RPMI8226 (cell line): ENCODE data around the gene LYSMD3.

Experiments
- DNase-seq: peaks from one replicate; pipeline ENCODE4 v3.0.0-alpha.2; 2015

Gene LYSMD3

DNA sequence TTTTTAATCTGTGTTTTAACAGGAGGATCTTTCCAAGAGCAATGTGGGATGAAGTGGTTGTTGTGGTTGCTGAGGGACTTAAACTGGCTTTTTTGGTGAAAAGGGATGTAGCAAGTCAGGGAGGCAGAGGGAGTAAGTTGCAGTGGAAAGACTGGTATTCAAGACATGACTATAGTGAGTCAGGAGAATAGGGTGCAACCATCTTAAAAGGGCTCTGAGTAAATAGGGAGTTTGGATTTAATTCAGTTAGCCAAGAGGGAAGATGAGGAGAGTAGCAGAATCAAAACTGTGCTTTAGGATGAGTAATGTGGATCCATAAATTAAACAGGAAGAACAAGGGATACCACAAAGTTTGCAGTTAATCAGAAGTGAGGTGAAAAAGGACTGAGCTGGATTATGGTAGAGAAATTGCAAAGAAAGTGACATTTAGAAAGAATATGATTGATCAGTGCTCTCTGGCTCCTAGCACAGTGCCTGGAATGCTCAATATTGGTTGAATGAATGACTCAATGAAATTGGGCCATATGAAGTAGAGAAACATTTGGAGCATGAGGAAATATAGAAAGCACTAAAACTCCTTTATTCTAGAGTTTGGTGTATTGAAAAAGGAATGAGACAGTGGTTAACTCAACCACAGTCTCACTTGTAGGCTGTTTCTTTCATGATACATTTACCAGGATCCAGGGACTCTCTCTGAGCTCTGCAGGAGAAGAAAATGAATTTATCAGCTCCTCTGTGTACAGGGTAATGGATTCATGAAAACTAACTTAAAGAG lies 49.6 kb downstream of the LYSMD3 start:
- no peak for DNase-seq

DNA sequence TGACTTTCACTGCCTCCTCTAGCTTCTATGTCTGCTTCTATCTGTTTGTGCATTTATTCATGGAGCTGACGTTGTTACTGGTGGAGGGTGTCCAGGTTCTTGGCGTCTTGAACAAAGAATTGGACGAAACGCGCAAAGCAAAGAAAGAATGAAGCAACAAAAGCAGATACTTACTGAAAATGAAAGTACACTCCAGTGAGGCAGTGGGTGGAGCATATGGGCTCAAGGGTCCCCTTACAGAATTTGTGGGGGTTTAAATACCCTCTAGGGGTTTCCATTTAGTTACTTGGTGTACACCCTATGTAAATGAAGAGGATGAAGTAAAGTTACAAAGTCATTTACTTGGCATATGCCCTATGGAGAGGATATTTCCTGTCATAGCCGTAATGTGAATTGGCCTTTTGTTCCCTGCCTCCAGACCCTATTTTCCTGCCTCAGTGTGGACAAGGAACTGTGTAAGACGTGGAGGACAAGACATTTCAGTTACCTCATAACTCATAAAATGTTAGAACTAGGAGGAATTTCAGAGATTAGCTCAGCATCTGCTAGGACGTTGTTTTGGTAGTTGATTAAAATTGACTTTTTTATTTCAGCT lies 51.7 kb downstream of the LYSMD3 start:
- no peak for DNase-seq

DNA sequence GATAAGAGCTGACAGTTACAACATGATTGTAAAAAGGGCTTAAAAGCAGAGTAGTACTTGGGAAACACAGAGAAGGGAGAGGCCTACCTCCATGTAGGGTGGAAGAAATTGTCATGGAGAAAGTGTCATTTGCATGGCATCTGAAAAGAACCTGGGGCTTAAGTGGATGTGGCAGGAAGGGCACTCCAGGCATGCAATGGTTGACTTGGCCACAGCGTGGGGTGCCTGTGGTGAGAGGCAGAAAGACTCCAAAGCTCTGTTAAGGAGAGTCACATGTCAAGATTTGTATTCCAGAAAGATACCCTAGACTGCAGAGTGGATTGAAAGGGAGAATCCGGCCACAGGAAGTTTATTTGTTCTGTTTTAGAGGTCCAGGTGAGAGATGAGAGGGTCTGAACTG lies 52.3 kb downstream of the LYSMD3 start:
- no peak for DNase-seq

DNA sequence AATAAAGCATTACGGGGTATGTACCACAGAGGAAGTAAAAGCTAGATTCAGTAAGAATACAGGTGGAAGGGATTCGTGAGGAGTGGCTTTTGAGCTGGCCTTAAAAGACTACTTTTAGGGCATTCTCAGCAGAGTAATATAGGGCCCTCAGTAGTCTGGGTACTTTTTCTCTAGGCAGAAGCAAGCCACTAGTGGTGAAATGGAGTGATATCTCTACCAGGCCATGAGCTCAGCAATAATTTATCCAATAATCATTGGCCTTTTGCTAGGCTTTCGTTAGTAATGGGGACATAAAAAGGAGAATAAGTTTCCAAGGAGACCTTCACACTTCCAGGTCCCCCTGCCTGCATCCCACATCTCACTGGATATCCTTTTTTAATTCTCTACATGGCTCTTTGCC lies 53.0 kb downstream of the LYSMD3 start:
- no peak for DNase-seq

DNA sequence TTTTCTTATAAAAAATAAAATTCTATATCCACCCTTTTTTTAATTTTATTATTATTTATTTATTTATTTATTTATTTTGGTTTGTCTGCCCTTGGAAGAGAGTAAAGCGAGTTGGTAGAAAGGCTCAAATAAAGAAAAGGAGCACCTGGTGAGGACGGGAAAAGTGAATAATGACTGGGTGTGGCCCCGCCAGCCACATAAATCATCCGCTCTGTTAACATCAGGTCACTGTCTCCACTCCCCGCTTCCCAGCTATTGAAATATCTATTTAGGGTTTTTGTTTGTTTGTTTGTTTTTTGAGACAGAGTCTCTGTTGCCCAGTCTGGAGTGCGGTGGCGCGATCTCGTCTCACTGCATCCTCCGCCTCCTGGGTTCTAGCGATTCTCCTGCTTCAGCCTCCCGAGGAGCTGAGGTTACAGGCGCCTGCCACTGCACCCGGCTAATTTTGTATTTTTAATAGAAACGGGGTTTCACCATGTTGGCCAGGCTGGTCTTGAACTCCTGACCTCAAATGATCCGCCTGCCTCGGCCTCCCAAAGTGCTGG lies 53.9 kb downstream of the LYSMD3 start:
- DNase-seq = no peak

DNA sequence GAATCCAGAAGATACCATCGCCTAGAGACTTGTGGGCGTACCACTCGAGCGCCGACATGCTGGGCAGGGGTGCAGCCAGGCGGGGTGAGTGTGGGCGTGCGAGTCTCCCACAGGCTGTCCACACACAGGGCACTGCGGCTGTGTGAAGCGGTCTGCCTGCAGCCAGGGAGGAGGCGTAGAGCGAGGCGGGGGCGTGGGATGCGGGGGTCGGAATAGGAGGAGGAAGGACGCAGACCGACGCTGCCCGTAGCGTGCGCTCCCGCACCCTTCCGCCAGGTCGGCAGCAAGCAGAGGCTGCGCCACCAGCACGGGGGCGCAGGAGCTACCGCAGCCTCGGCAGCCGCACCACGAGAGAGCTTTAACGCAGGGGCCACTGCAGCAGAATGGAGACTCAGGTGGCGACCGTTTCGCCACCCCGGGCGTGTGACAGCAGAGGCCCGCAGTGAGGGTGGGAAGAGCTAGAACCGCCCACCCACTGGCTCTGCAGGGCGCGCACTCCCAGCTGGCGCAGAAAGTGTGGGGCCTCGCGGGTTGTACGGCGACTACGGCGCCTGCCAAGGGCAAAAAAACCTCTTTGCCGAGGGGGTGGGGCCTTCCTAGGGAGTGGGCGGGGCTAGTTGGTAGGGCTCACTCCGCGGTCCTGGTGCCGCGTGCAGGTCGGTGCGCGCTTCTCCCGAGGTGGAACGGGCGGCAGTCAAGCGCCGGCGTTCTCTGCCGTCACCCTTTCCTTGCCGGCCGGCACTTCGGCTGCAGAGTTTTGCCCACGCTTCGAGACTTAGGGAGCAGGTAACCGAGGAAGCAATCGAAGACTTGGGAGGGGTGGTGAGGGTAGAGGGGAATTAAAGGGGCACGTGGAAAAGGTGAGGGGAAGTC lies 54.9 kb downstream of the LYSMD3 start, which contains the start of the genes MBLAC2 and POLR3G:
TSS of gene MBLAC2 (minus strand) at position 537 of the 873 bp plus-strand sequence. CDS start at position 58, 479 bp downstream.
TSS of gene POLR3G (plus strand) at position 630 of the 873 bp plus-strand sequence. CDS start 10,704 bp downstream, outside the sequence.
- peak; percentile 97 for DNase-seq

DNA sequence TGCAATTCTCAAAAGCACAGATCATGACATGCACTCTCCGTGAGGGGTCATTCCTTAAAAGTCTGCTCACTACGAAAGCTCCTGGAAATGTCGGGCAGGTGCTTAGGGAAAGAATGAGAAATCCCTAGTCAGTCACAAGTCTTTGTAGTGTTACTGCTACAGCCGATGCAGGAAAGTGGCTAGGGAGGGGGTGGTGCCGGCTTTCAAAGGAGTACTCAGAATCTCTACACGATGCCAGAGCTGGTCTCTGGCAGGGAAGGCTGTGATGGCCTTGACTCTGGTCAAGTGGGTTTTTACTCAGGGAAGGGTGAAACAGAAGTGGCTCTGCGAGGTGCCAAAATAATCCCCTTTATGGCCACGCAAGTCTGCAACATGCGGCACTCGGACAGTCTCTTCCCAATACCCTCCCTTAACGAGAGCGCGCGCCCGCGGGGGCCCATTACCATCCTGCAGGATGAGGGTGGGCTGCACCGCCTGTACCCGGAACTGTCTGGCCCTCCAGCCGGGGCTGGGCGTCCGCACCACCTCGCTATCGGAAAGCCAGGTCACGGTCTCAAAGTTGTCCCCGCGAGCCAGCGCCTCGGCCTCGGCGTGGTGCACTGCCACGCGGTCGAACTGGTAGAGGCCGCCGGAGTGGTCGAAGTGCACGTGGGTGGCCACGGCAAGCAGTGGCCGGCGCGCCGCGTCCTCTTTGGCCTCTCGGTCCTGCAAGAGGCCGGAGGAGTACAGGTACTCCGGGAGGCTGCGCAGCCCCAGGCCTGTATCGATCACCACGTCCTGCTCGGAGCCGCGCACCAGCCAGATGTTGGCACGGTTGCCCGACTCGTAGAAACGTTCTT lies 55.8 kb downstream of the LYSMD3 start:
- DNase-seq = peak; percentile 68

DNA sequence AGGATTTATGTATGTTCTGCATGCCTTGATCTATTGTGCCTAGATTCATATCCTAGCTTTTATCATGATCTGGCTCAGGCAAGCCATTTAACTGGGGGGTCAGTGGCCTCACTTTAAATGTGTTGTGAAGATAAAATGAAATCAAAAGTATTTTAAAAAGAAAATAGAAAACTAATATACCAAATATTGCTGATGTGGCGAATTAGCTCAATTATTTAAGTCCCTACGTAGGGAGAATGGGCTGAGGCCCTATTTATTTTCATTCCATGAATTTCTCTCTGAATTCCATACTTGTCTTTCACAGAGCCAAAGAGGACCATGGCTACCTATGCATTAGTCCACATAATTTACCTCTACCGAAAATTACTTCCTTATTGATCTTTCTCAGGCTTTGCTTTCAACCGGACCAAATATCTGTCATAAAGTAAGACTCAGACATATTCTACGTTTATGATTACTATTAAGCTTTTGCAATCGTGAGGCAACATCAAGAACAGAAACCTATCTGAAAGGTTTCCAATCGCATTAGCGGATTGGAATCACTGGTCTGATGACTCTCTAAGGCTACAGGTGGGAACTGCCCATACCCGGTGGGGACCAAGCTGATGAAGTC lies 56.5 kb downstream of the LYSMD3 start:
- DNase-seq = peak; percentile 65
